SK-N-SH (cell line): ENCODE measurements around the gene NRBF2.

Experiments used
- CHD2 ChIP-seq: fragments of 150-350 bp; IDR thresholded peaks from 2 replicates; pipeline ENCODE4 v1.6.1; 2018; ENCODE audit warnings: low read length; ENCODE audit not compliant: partially characterized antibody
- CTCF ChIP-seq: fragments of 200-600 bp; sonication (generic); IDR thresholded peaks from 2 replicates; pipeline ENCODE4 v1.6.1; 2017; ENCODE audit warnings: antibody characterized with exemption, mild to moderate bottlenecking, moderate library complexity
- EP300 ChIP-seq, 2 experiments: IDR thresholded peaks; 2 replicates each; pipeline versions ENCODE4 v1.4.0 to v1.6.1; 2012; ENCODE audit warnings: borderline replicate concordance in 1 of 2, low read depth in 1 of 2, low read length in 1 of 2
- EZH2phosphoT487 ChIP-seq: fragments of 200-600 bp; sonication (generic); IDR thresholded peaks from 2 replicates; pipeline ENCODE4 v1.6.1; 2017; ENCODE audit warnings: low read depth, mixed run types, mild to moderate bottlenecking, antibody characterized with exemption, moderate library complexity, borderline replicate concordance
- GABPA ChIP-seq: IDR thresholded peaks from 2 replicates; pipeline ENCODE4 v1.4.0; 2012; ENCODE audit warnings: low read depth, mild to moderate bottlenecking
- GATA2 ChIP-seq: sonication (generic); formaldehyde crosslinking; IDR thresholded peaks from 2 replicates; pipeline ENCODE4 v1.5.0; 2020; ENCODE audit warnings: mild to moderate bottlenecking, missing genetic modification reagents
- MAX ChIP-seq: IDR thresholded peaks from 2 replicates; pipeline ENCODE4 v1.4.0; 2012; ENCODE audit warnings: low read depth
- MXI1 ChIP-seq: IDR thresholded peaks from 2 replicates; pipeline ENCODE4 v1.6.1; 2012; ENCODE audit warnings: mild to moderate bottlenecking, low read depth, low read length, improper control_type of control experiment
- PBX3 ChIP-seq: IDR thresholded peaks from 2 replicates; pipeline ENCODE4; 2012
- POLR2AphosphoS5 ChIP-seq: IDR thresholded peaks from 2 replicates; pipeline ENCODE4 v1.6.1; 2012; ENCODE audit warnings: low read depth, low read length
- REST ChIP-seq: IDR thresholded peaks from 2 replicates; pipeline ENCODE4 v1.6.1; 2012; ENCODE audit warnings: mild to moderate bottlenecking, low read depth, low read length, moderate library complexity
- SMC3 ChIP-seq: IDR thresholded peaks from 2 replicates; pipeline ENCODE4 v1.6.1; 2012; ENCODE audit warnings: low read depth, low read length, improper control_type of control experiment
- TAF1 ChIP-seq: IDR thresholded peaks from 2 replicates; pipeline ENCODE4 v1.6.1; 2012; ENCODE audit warnings: low read depth, mild to moderate bottlenecking, low read length, moderate library complexity, borderline replicate concordance
- USF2 ChIP-seq: fragments of 150-350 bp; IDR thresholded peaks from 2 replicates; pipeline ENCODE4 v1.6.1; 2017; ENCODE audit warnings: antibody characterized with exemption, low read length, low read depth, borderline replicate concordance

- no peak for TF ChIP-seq GATA2 (CRISPR knock-in tag)
- no peak for TF ChIP-seq EP300 (IDR thresholded peaks at IDR 0.05; ENCODE audit: borderline replicate concordance in 1 of 2, low read depth in 1 of 2, low read length in 1 of 2)
- no peak for TF ChIP-seq CTCF
- no peak for TF ChIP-seq CHD2
- TF ChIP-seq MXI1: no peak
- no peak for TF ChIP-seq POLR2AphosphoS5
- TF ChIP-seq REST: no peak
- TF ChIP-seq GABPA: no peak
- TF ChIP-seq TAF1: no peak
- no peak for TF ChIP-seq SMC3
- no peak for TF ChIP-seq MAX
- TF ChIP-seq EZH2phosphoT487: no peak
- TF ChIP-seq PBX3: no peak
- no peak for TF ChIP-seq USF2
These were observed 21.6 kb downstream of the NRBF2 start for GRCh38 chr10:63154546-63155387.
